Brain microvascular endothelial cell (primary cell): ENCODE results near the gene ZNF865.

Source experiments
- DNase-seq: peaks from one replicate; pipeline ENCODE4 v3.0.0-alpha.2; 2020
- H3K27ac ChIP-seq: fragments of 250-450 bp; sonication (Bioruptor Pico); 2 replicates; pipeline ENCODE4 v1.5.1; 2020; ENCODE audit warnings: mild to moderate bottlenecking, moderate library complexity
- H3K27me3 ChIP-seq: fragments of 250-450 bp; sonication (Bioruptor Pico); replicated peaks from 2 replicates; pipeline ENCODE4 v1.5.1; 2020; ENCODE audit warnings: mild to moderate bottlenecking
- H3K36me3 ChIP-seq: fragments of 250-450 bp; sonication (Bioruptor Pico); replicated peaks from 2 replicates; pipeline ENCODE4 v1.5.1; 2020; ENCODE audit warnings: mild to moderate bottlenecking
- H3K4me3 ChIP-seq: 2 replicates; pipeline ENCODE4 v1.5.1; 2011; ENCODE audit warnings: low read depth, mild to moderate bottlenecking, control low read depth, low read length, moderate library complexity
- in situ Hi-C: cut with HindIII; loops from 2 replicates; pipeline ENCODE4 v1.10.0; 2017; ENCODE audit warnings: low sequenced_read_pairs, low pct_ligation_motif_present
- TF ChIP-seq, protein P1 (sequence below): IDR thresholded peaks from 2 replicates; pipeline ENCODE4 v1.5.1; 2011; ENCODE audit warnings: low read depth, mild to moderate bottlenecking, moderate library complexity, low read length, control low read depth, inconsistent platforms; ENCODE audit errors: missing control alignments

ZNF865 gene

DNA sequence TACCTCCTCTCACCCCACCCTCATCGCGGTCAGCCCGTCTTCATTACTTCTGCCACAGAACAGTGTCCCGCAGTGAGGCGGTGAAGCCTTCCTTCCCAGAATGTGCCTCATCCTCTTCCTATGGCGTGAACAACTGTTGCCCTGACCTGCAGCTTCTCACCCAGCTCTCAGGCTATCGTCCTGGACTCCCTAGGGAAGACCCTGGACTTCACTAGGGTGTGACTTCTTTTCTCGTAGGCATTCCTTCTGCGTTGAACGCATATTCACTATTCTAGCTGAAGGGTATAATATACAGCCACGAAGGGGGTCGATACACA lies 982 bp downstream of the ZNF865 start:
- peaks cover 8% of the 10 kb centered on the region for H3K36me3 ChIP-seq
- no peaks in the 10 kb centered on the region for H3K27me3 ChIP-seq
- DNase-seq: no peak
- TF ChIP-seq, protein P1, sequence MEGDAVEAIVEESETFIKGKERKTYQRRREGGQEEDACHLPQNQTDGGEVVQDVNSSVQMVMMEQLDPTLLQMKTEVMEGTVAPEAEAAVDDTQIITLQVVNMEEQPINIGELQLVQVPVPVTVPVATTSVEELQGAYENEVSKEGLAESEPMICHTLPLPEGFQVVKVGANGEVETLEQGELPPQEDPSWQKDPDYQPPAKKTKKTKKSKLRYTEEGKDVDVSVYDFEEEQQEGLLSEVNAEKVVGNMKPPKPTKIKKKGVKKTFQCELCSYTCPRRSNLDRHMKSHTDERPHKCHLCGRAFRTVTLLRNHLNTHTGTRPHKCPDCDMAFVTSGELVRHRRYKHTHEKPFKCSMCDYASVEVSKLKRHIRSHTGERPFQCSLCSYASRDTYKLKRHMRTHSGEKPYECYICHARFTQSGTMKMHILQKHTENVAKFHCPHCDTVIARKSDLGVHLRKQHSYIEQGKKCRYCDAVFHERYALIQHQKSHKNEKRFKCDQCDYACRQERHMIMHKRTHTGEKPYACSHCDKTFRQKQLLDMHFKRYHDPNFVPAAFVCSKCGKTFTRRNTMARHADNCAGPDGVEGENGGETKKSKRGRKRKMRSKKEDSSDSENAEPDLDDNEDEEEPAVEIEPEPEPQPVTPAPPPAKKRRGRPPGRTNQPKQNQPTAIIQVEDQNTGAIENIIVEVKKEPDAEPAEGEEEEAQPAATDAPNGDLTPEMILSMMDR: no peak
- H3K4me3 ChIP-seq: peak overlapping the region; percentile 90
- in situ Hi-C loops: loop anchor here (25.0 kb wide), 1 partner anchor 219 kb away; the partner anchor contains the start of genes RPL28, TMEM190 and TMEM238
- peak overlapping the region; percentile 17 for H3K27ac ChIP-seq

DNA sequence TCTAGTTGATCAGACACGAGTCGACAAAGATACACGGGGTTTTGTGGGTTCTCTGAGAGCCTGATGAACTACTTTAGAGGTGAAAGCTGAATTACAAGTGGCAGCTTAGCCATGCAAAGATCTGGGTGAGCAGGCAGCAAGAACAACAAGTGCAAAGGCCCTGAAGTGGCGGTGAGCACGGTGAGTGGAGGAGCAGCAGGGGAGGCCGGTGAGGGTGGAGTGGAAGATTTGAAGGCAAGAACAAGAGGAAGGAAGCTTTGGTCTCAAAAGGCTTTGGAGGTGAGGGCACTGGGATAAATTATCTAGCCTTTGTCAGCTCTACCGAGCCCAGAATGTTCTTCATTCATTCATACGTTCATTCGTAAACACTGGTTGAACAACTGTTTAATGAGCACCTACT lies 1.4 kb downstream of the ZNF865 start:
- in situ Hi-C loops: loop anchor here (25.0 kb wide), 1 partner anchor 220 kb away; the partner anchor contains the start of genes RPL28, TMEM190 and TMEM238

DNA sequence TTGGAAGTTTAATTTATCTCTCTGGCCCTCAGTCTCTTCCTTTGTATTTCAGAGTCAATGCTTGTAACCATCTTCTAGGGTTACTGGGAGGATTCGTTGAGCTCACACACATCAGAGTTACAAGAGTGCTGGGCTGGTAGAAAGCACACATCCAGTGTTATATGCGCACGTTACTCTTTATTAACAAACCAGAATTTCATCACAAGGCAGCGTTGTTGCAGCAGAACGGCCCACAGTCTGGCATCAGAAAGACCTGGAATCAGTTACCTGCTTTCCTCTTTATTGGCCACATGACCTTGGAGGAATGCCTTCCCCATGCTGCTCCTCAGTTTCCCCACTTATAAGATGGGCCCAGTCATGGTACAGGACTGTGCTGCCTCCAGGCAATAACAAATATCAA lies 3.9 kb downstream of the ZNF865 start:
- in situ Hi-C loops: loop anchor here (25.0 kb wide), 1 partner anchor 222 kb away; the partner anchor contains the start of genes RPL28, TMEM190 and TMEM238
- no peak for DNase-seq
- no peak overlapping the region for H3K27ac ChIP-seq
- peaks cover 8% of the 10 kb centered on the region for H3K36me3 ChIP-seq
- no peak overlapping the region for H3K4me3 ChIP-seq
- TF ChIP-seq, protein P1: no peak
- H3K27me3 ChIP-seq: no peaks in the 10 kb centered on the region

More for the DNA sequence above, 1.4 kb downstream of the ZNF865 start:
- H3K27ac ChIP-seq: no peak overlapping the region
- H3K36me3 ChIP-seq: peaks cover 8% of the 10 kb centered on the region
- TF ChIP-seq, protein P1: no peak
- no peaks in the 10 kb centered on the region for H3K27me3 ChIP-seq
- no peak for DNase-seq
- peak overlapping the region; percentile 90 for H3K4me3 ChIP-seq

DNA sequence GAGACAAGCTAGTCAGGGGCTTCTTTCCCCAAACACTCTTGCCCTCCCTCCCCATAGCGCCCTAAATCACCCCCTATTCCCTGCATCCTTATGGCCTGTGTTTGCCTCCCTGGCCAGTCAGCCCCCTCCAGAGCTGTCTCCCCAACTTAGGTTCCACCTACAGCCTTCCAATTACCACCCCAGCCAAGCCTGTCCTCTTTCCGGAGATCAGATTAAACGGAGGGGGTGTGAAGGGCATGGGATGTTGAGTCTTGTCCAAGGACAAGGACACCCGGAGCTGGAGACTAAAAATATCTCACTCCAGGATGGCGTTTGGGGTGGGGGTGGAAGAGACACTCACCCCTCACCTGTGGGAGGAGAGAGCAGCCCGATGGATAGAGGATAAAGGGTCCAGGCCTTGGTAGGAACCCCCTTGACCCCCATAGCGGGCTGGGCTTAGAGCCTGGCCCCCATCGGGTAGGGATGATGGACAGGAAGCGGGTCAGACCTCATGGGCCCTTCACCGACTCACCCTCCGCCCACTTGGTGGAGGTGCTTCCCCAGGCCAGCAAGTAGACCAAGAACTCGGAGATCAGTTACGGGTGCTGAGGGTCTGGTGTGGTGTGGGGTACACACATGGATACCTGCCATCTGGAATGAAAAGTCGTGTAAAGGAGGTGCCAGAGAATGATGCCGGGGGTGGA lies 6.0 kb downstream of the ZNF865 start:
- H3K36me3 ChIP-seq: peaks cover 24% of the 10 kb centered on the region
- no peak overlapping the region for H3K27ac ChIP-seq
- no peak for DNase-seq
- in situ Hi-C loops: loop anchor here (25.0 kb wide), 1 partner anchor 224 kb away; the partner anchor contains the start of genes RPL28, TMEM190 and TMEM238
- no peak overlapping the region for H3K4me3 ChIP-seq
- TF ChIP-seq, protein P1: no peak
- H3K27me3 ChIP-seq: no peaks in the 10 kb centered on the region

DNA sequence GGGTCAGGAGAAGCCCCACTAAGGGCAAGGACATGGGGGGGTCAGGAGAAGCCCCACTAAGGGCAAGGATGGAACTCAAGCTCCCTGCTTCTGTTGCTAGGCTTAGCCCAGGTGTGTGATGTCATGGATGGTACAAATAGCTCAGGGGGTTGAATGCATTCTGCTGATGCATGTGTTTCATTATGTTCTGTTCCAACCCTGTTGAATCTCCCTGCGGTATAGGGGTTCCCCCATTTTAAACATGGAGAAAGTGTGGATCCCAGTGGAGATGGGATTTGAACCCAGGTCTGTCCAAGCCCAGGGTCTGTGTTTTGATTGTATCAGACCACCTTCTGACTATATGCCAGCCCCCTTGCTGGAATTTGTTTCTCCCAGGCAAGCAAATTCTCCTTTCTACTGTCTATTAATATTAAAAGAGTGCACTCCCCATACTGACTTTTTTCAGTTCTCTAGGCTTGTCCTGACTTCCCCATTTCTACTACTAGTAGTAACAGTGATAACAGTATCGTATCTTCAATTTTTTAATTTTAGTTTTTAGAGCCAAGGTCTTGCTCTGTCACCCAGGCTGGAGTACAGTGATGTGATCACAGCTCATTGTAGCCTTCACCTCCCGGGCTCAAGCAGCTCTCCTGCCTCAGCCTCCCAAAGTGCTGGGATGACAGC lies 6.7 kb downstream of the ZNF865 start:
- in situ Hi-C loops: loop anchor here (25.0 kb wide), 1 partner anchor 225 kb away; the partner anchor contains the start of genes RPL28, TMEM190 and TMEM238
- TF ChIP-seq, protein P1: no peak
- no peaks in the 10 kb centered on the region for H3K27me3 ChIP-seq
- peaks cover 25% of the 10 kb centered on the region for H3K36me3 ChIP-seq
- no peak overlapping the region for H3K4me3 ChIP-seq
- no peak overlapping the region for H3K27ac ChIP-seq
- no peak for DNase-seq
